EH (cell line): ENCODE measurements around the gene FGD4.
"Not testable (repeated sequence)": the region's sequence is repeated elsewhere in the genome, so short reads cannot be mapped to it uniquely, and the experiment has no call there.

Source experiments
- DNase-seq: peaks from one replicate; pipeline ENCODE4 v3.0.0-alpha.2; 2015; ENCODE audit warnings: low read depth

Gene FGD4

GRCh38 chr12:32494656-32495055, 95.3 kb downstream of the FGD4 start:
- DNase-seq = no peak

- DNase-seq = no peak
Observed at GRCh38 chr12:32496946-32497345, 97.6 kb downstream of the FGD4 start.

- no peak for DNase-seq
Observed at GRCh38 chr12:32497864-32498263, 98.5 kb downstream of the FGD4 start.

GRCh38 chr12:32499048-32499447, 99.7 kb downstream of the FGD4 start:
- no peak for DNase-seq

GRCh38 chr12:32501835-32502333, 102.5 kb downstream of the FGD4 start:
- peak; percentile 65 for DNase-seq

- peak; percentile 66 for DNase-seq
Observed at GRCh38 chr12:32502693-32503502, 103.5 kb downstream of the FGD4 start.

- no peak for DNase-seq
Observed at GRCh38 chr12:32503730-32504129, 104.4 kb downstream of the FGD4 start.

- peak; percentile 28 for DNase-seq
Observed at GRCh38 chr12:32504591-32504990, 105.2 kb downstream of the FGD4 start.

- no peak for DNase-seq
Observed at GRCh38 chr12:32505067-32505945, 105.9 kb downstream of the FGD4 start.

GRCh38 chr12:32507096-32507941, 108.0 kb downstream of the FGD4 start:
- not testable (repeated sequence) for DNase-seq

GRCh38 chr12:32507942-32508320, 108.6 kb downstream of the FGD4 start:
- DNase-seq = no peak

- no peak for DNase-seq
Observed at GRCh38 chr12:32508626-32509025, 109.3 kb downstream of the FGD4 start.

GRCh38 chr12:32509328-32510091, 110.2 kb downstream of the FGD4 start:
- no peak for DNase-seq

GRCh38 chr12:32511976-32512375, 112.6 kb downstream of the FGD4 start:
- DNase-seq = not testable (repeated sequence)

- DNase-seq = no peak
Observed at GRCh38 chr12:32512379-32512778, 113.0 kb downstream of the FGD4 start.

GRCh38 chr12:32512910-32513309, 113.6 kb downstream of the FGD4 start:
- no peak for DNase-seq

GRCh38 chr12:32515137-32515873, 115.9 kb downstream of the FGD4 start:
- DNase-seq = no peak

GRCh38 chr12:32516230-32516629, 116.9 kb downstream of the FGD4 start:
- DNase-seq = no peak

GRCh38 chr12:32517966-32518365, 118.6 kb downstream of the FGD4 start:
- DNase-seq = no peak

- DNase-seq = no peak
Observed at GRCh38 chr12:32519047-32519446, 119.7 kb downstream of the FGD4 start.
